Activated CD4-positive, alpha-beta T cell treated with anti-CD3 and anti-CD28 coated beads for 36 hours (primary cell): ENCODE data around the gene FXYD1. TPM values are rescaled to one million over a fixed set of nuclear protein-coding genes. Genes with fewer than 3 reads are reported as not detected.

Source experiments
- ATAC-seq: fragments of 200-7000 bp; cut with Tn5 transposase; one replicate; pipeline ENCODE4 v1.10.0; 2021; ENCODE audit warnings: mild to moderate bottlenecking, moderate library complexity
- CTCF ChIA-PET: fragments of 350-600 bp; sonication (Branson Sonifier 250); formaldehyde crosslinking; loops from one replicate; lab custom pipeline; 2021; ENCODE audit warnings: antibody characterized with exemption; lab: Charles Lee
- POLR2A ChIA-PET: fragments of 350-600 bp; sonication (Branson Sonifier 250); formaldehyde crosslinking; loops from one replicate; lab custom pipeline; 2021; ENCODE audit warnings: antibody characterized with exemption, inconsistent platforms; lab: Charles Lee
- DNase-seq: peaks from one replicate; pipeline ENCODE4 v3.0.0-alpha.2; 2020
- H3K27ac Mint-ChIP-seq: one replicate; pipeline ENCODE4 v1.8.0; 2021; ENCODE audit warnings: mixed read lengths
- H3K27me3 Mint-ChIP-seq: one replicate; pipeline ENCODE4 v1.8.0; 2021; ENCODE audit warnings: mixed read lengths
- H3K36me3 Mint-ChIP-seq: one replicate; pipeline ENCODE4 v1.8.0; 2021; ENCODE audit warnings: low read depth, mixed read lengths
- H3K4me1 Mint-ChIP-seq: one replicate; pipeline ENCODE4 v1.8.0; 2021; ENCODE audit warnings: mixed read lengths
- H3K4me3 Mint-ChIP-seq: one replicate; pipeline ENCODE4 v1.8.0; 2021; ENCODE audit warnings: mild to moderate bottlenecking, moderate library complexity, mixed read lengths
- H3K9me3 Mint-ChIP-seq: one replicate; pipeline ENCODE4 v1.8.0; 2021; ENCODE audit warnings: low read depth, mixed read lengths
- intact Hi-C, 2 experiments: fragments of 100-400 bp; cut with DNase I in 1 of 2; cut with micrococcal nuclease in 1 of 2; formaldehyde crosslinking; loops; one replicate each; pipeline versions ENCODE4 v1.14.2 to v1.15.1; 2022 to 2024; cut with DNase I, micrococcal nuclease
- total RNA-seq, 2 experiments: library from RNA; stranded (reverse); gene quantifications; one replicate each; pipeline ENCODE4 v1.2.3, GENCODE V29; 2021

FXYD1 gene
- total RNA-seq, 2 experiments from 2014 or later = 1.9 to 2.4 TPM

DNA sequence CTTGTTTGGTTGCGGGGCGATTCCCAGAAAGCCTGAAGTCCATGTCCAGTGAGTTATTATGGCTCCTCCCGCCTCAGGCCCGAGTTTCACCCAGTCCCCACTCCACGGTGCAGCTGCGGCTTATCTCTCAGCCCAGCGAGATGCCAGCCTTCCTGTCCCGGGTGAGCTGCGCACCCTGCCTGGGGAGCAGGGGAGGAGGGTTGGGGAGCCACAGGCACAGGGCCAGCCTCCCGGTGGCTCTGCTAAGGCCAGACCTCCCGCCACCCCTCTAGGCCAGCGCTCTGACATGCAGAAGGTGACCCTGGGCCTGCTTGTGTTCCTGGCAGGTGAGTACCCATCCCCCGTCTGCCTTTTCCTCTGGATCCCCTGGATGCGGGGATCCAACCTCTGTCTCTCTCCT lies 19.5 kb upstream of the FXYD1 start:
- Mint-ChIP-seq H3K27ac (no peak overlapping the region), H3K9me3 (no peaks in the 10 kb centered on the region), H3K36me3 (no peaks in the 10 kb centered on the region), H3K27me3 (no peaks in the 10 kb centered on the region), H3K4me1 (peaks cover 10% of the 10 kb centered on the region), H3K4me3 (no peak overlapping the region)
- intact Hi-C loops = no loop called here
- DNase-seq (no peak), ATAC-seq (no peak)
- ChIA-PET POLR2A (no interaction called here), CTCF (interaction anchor here (0.6 kb wide), 1 partner anchor 41 kb away, joined by 3 read pairs; no protein-coding TSS in a partner anchor)

- ChIA-PET POLR2A (no interaction called here), CTCF (interaction anchor here (0.6 kb wide), 1 partner anchor 40 kb away, joined by 3 read pairs; no protein-coding TSS in a partner anchor)
- Mint-ChIP-seq H3K27ac (no peak overlapping the region), H3K36me3 (no peaks in the 10 kb centered on the region), H3K9me3 (no peaks in the 10 kb centered on the region), H3K4me1 (peaks cover 12% of the 10 kb centered on the region), H3K27me3 (no peaks in the 10 kb centered on the region), H3K4me3 (no peak overlapping the region)
- intact Hi-C loops = no loop called here
- no peak for DNase-seq
- ATAC-seq = no peak
These were observed 19.0 kb upstream of the FXYD1 start for GRCh38 chr19:35119578-35120155.

GRCh38 chr19:35120492-35120891 lies 18.1 kb upstream of the FXYD1 start:
- POLR2A ChIA-PET = no interaction called here
- Mint-ChIP-seq H3K27ac (no peak overlapping the region), H3K36me3 (no peaks in the 10 kb centered on the region), H3K4me3 (no peak overlapping the region), H3K4me1 (peaks cover 13% of the 10 kb centered on the region), H3K27me3 (no peaks in the 10 kb centered on the region), H3K9me3 (no peaks in the 10 kb centered on the region)
- CTCF ChIA-PET = no interaction called here
- intact Hi-C loops = no loop called here
- no peak for DNase-seq
- no peak for ATAC-seq

GRCh38 chr19:35120898-35121297 lies 17.7 kb upstream of the FXYD1 start:
- CTCF ChIA-PET = no interaction called here
- Mint-ChIP-seq H3K27ac (no peak overlapping the region), H3K4me1 (peaks cover 13% of the 10 kb centered on the region)

GRCh38 chr19:35122687-35123551 lies 15.7 kb upstream of the FXYD1 start:
- no peaks in the 10 kb centered on the region for H3K9me3 Mint-ChIP-seq
- no peak overlapping the region for H3K27ac Mint-ChIP-seq
- intact Hi-C loops = no loop called here
- ATAC-seq (no peak), DNase-seq (no peak)
- ChIA-PET POLR2A (no interaction called here), CTCF (interaction anchor here (0.5 kb wide), 1 partner anchor 36 kb away, joined by 3 read pairs; no protein-coding TSS in a partner anchor)
- H3K36me3 Mint-ChIP-seq = no peaks in the 10 kb centered on the region
- H3K27me3 Mint-ChIP-seq = no peaks in the 10 kb centered on the region
- H3K4me1 Mint-ChIP-seq = peaks cover 13% of the 10 kb centered on the region
- H3K4me3 Mint-ChIP-seq = no peak overlapping the region

More at GRCh38 chr19:35120898-35121297, 17.7 kb upstream of the FXYD1 start:
- no peak for ATAC-seq
- POLR2A ChIA-PET = no interaction called here
- no peaks in the 10 kb centered on the region for H3K27me3 Mint-ChIP-seq
- H3K4me3 Mint-ChIP-seq = no peak overlapping the region
- DNase-seq = no peak
- intact Hi-C loops = no loop called here
- H3K9me3 Mint-ChIP-seq = no peaks in the 10 kb centered on the region
- no peaks in the 10 kb centered on the region for H3K36me3 Mint-ChIP-seq

DNA sequence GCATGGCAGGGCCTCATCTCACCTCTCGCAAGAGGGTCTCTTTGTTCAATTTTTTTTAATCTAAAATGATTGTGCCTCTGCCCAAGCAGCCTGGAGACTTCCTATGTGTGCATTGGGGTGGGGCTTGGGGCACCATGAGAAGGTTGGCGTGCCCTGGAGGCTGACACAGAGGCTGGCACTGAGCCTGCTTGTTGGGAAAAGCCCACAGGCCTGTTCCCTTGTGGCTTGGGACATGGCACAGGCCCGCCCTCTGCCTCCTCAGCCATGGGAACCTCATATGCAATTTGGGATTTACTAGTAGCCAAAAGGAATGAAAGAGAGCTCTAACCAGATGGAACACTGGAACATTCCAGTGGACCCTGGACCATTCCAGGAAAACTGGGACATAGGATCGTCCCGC lies 15.1 kb upstream of the FXYD1 start:
- no peak overlapping the region for H3K27ac Mint-ChIP-seq
- H3K4me3 Mint-ChIP-seq = peak overlapping the region; percentile 72
- H3K4me1 Mint-ChIP-seq = peaks cover 13% of the 10 kb centered on the region
- ATAC-seq = no peak
- ChIA-PET CTCF (interaction anchor here (0.5 to 1.2 kb wide), 4 partner anchors 11 to 233 kb away, joined by 3 to 8 read pairs (median 4); partner anchors contain the start of gene LGI4), POLR2A (no interaction called here)
- no peaks in the 10 kb centered on the region for H3K27me3 Mint-ChIP-seq
- H3K36me3 Mint-ChIP-seq = no peaks in the 10 kb centered on the region
- intact Hi-C loops = no loop called here
- no peak for DNase-seq
- no peaks in the 10 kb centered on the region for H3K9me3 Mint-ChIP-seq

DNA sequence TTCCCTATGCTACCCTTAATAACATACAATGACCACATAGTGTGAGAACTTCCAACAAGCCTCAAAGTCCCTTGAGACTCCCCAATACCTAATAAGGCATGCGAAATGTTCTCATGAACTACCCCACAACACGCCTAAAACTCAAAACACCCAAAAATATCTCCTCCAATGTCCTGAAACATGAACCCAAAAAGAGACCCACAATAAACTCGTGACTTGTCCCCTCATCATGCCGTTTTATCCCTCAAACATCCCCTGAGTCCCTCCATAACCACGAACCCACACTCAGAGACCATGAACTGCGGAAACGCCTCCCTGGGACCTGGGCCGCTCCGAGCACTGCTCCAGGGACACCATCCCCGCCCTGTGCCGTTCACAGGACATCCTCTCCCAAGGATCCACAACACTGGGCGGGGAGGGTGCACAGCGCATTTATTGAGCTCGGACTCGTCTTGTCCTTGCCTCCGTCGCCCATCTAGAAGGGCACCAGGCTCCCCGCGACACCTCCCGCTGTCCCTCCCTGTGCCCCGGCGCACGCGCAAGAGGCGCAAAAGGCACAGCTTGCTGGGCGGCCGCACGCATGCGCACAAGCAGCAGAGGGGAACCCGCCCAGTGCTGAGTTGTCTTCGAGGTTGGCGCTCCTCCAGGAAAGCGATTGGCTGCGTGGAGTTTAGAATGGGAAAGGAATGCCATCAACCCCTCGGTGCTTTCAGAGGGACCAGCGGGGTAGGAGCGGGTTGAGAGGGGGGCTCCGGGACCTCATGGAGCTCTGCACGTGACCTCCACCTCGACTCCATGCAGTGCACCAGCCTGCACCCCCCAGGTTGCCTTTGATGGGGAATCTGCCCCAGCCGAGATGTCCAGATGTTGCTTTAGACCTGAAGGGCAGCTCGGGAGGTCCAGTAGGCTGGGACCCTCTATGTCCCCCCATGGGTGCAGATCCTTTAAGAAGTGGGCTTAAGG lies 14.2 kb upstream of the FXYD1 start:
- DNase-seq = peak; percentile 93
- Mint-ChIP-seq H3K27ac (peak overlapping the region; percentile 20), H3K4me3 (peak overlapping the region; percentile 72), H3K36me3 (no peaks in the 10 kb centered on the region), H3K27me3 (no peaks in the 10 kb centered on the region), H3K9me3 (no peaks in the 10 kb centered on the region), H3K4me1 (peaks cover 13% of the 10 kb centered on the region)
- CTCF ChIA-PET = interaction anchor here (0.6 to 1.6 kb wide), 13 partner anchors 10 to 540 kb away, joined by 3 to 12 read pairs (median 3); partner anchors contain the start of gene LGI4
- intact Hi-C loops = loop anchor here in 1 of 2 experiments (1.0 kb wide), 1 partner anchor 17 kb away; no protein-coding TSS in a partner anchor
- peak; percentile 99 for ATAC-seq
- POLR2A ChIA-PET = interaction anchor here (0.6 kb wide), 1 partner anchor 24 kb away, joined by 3 read pairs; no protein-coding TSS in a partner anchor

DNA sequence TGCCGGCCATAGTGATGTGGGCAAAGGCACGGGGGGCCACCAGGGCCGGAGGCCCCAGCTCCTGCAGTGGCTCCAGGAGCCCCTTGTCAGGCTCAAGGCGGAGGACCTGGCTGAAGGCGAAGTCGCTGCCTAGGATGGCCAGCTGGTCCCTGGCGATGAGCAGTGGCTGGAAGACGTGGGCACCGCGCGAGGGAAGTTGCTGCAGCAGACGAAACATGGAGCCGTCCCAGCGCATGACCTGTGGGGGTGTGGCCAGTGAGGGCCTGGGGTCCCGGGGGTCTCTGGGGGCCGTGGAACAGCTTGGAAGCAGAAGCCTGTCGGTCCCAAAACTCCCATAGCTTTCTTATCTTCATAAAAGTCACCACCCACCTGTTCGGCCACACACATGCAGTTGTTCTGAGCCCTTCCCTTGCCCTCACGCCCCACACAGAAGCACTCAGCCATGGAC lies 13.3 kb upstream of the FXYD1 start:
- CTCF ChIA-PET = interaction anchor here (0.6 to 1.6 kb wide), 7 partner anchors 11 to 539 kb away, joined by 3 to 12 read pairs (median 3); no protein-coding TSS in a partner anchor
- H3K27ac Mint-ChIP-seq = no peak overlapping the region
- intact Hi-C loops = no loop called here
- H3K9me3 Mint-ChIP-seq = no peaks in the 10 kb centered on the region
- POLR2A ChIA-PET = no interaction called here
- DNase-seq (no peak), ATAC-seq (no peak)
- H3K36me3 Mint-ChIP-seq = no peaks in the 10 kb centered on the region
- H3K27me3 Mint-ChIP-seq = no peaks in the 10 kb centered on the region
- no peak overlapping the region for H3K4me3 Mint-ChIP-seq
- peaks cover 13% of the 10 kb centered on the region for H3K4me1 Mint-ChIP-seq

GRCh38 chr19:35125749-35126623 lies 12.6 kb upstream of the FXYD1 start:
- Mint-ChIP-seq H3K9me3 (no peaks in the 10 kb centered on the region), H3K4me1 (peaks cover 13% of the 10 kb centered on the region), H3K4me3 (no peak overlapping the region), H3K36me3 (no peaks in the 10 kb centered on the region), H3K27ac (no peak overlapping the region), H3K27me3 (no peaks in the 10 kb centered on the region)
- ATAC-seq (no peak), DNase-seq (no peak)
- intact Hi-C loops = no loop called here
- POLR2A ChIA-PET = no interaction called here
- CTCF ChIA-PET = interaction anchor here (0.6 kb wide), 1 partner anchor 59 kb away, joined by 6 read pairs; no protein-coding TSS in a partner anchor

DNA sequence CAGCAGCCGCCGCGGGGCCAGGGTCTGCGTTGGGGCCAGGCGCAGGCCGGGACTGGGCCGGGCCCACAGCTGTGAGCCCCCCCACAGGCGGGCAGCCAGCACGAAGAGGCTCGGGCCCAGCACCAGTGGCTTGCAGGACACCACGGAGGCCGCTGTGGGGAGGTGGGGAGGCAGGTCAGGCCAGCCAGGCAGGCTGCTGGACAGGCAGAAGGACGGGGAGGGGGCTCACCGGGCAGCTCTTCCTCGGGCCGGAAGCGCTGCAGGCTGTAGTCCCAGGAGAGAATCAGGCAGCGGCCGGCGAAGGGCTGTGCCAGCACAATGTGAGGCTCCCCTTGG lies 12.0 kb upstream of the FXYD1 start:
- DNase-seq (no peak), ATAC-seq (no peak)
- intact Hi-C loops = no loop called here
- peaks cover 13% of the 10 kb centered on the region for H3K4me1 Mint-ChIP-seq
- no peaks in the 10 kb centered on the region for H3K36me3 Mint-ChIP-seq
- no peak overlapping the region for H3K27ac Mint-ChIP-seq
- no peak overlapping the region for H3K4me3 Mint-ChIP-seq
- ChIA-PET CTCF (interaction anchor here (0.6 kb wide), 1 partner anchor 59 kb away, joined by 6 read pairs; no protein-coding TSS in a partner anchor), POLR2A (no interaction called here)
- no peaks in the 10 kb centered on the region for H3K27me3 Mint-ChIP-seq
- no peaks in the 10 kb centered on the region for H3K9me3 Mint-ChIP-seq
